Nephron (organoid): ENCODE measurements around the gene GPR21.

ENCODE experiments used
- H3K27ac Mint-ChIP-seq, 3 experiments: 2 replicates each; pipeline ENCODE4 v1.8.0; 2020; ENCODE audit warnings: mixed read lengths in 3 of 3, mild to moderate bottlenecking in 2 of 3, moderate library complexity in 1 of 3
- H3K27me3 Mint-ChIP-seq: 2 replicates; pipeline ENCODE4 v1.8.0; 2021; ENCODE audit warnings: low read depth, mild to moderate bottlenecking, moderate library complexity, mixed read lengths
- H3K36me3 Mint-ChIP-seq: 2 replicates; pipeline ENCODE4 v1.8.0; 2020; ENCODE audit warnings: low read depth, mixed read lengths
- H3K4me1 Mint-ChIP-seq: 2 replicates; pipeline ENCODE4 v1.8.0; 2020; ENCODE audit warnings: mixed read lengths
- H3K4me3 Mint-ChIP-seq, 3 experiments: 2 replicates each; pipeline ENCODE4 v1.8.0; 2020; ENCODE audit warnings: mild to moderate bottlenecking in 3 of 3, mixed read lengths in 3 of 3, moderate library complexity in 2 of 3
- H3K9me3 Mint-ChIP-seq: 2 replicates; pipeline ENCODE4 v1.8.0; 2020; ENCODE audit warnings: mixed read lengths
- CTCF ChIP-seq, 3 experiments: fragments of 200-600 bp; sonication (generic); IDR thresholded peaks; one replicate each; pipeline ENCODE4 v1.5.0; 2021; ENCODE audit warnings: antibody characterized with exemption in 3 of 3; ENCODE audit not compliant: unreplicated experiment in 3 of 3

The GPR21 gene

DNA sequence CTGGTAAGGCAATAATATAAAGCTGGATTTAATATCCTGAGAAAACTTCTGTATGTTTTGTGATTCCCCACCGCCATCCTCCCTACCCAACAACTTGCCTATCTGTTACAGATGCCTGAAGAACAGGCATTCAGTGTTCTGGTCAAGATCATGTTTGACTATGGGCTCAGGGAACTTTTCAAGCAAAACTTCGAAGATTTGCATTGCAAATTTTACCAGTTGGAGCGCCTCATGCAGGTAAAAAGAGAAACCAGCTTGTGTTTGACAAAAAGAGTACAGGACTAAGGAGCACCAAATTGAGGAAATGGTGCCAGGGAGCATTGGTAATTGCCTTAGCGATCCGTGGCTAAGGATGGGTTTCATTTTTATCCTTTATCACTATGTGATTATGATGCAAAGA is 40.0 kb downstream of the GPR21 start:
- H3K36me3 Mint-ChIP-seq, result peaks cover 41% of the 10 kb centered on the region
- peaks cover 34% of the 10 kb centered on the region for H3K4me1 Mint-ChIP-seq
- no peak for TF ChIP-seq CTCF (IDR thresholded peaks at IDR 0.05; ENCODE audit: unreplicated experiment in 3 of 3)
- H3K9me3 Mint-ChIP-seq, result no peaks in the 10 kb centered on the region
- H3K27ac Mint-ChIP-seq, result peak overlapping the region; percentile 49 to 68 (median 63)
- no peaks in the 10 kb centered on the region for H3K27me3 Mint-ChIP-seq
- no peak overlapping the region for H3K4me3 Mint-ChIP-seq

DNA sequence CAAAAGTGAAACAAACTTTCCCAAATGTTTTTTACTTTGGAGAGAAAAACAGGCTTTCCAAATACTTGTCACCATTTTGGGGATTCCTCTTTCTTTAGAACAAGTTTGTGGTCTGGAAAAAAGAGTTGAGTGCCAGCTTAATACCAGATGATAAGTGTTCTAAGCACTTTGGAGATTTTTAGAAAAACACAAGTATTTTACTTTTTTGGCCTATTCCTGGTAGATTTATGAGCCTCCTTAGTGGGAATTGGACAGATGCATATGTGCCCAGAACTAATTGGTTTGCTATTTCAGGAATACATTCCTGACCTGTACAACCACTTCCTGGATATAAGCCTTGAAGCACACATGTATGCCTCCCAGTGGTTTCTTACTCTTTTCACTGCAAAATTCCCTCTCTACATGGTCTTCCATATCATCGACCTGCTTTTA is 40.5 kb downstream of the GPR21 start:
- Mint-ChIP-seq H3K9me3 (no peaks in the 10 kb centered on the region), H3K4me1 (peaks cover 28% of the 10 kb centered on the region), H3K36me3 (peaks cover 46% of the 10 kb centered on the region), H3K27ac (peak overlapping the region; percentile 43 to 68 (median 63)), H3K27me3 (no peaks in the 10 kb centered on the region), H3K4me3 (no peak overlapping the region)
- no peak for TF ChIP-seq CTCF (IDR thresholded peaks at IDR 0.05; ENCODE audit: unreplicated experiment in 3 of 3)

GRCh38 chr9:123074628-123075027 is 41.2 kb downstream of the GPR21 start:
- no peaks in the 10 kb centered on the region for H3K27me3 Mint-ChIP-seq

DNA sequence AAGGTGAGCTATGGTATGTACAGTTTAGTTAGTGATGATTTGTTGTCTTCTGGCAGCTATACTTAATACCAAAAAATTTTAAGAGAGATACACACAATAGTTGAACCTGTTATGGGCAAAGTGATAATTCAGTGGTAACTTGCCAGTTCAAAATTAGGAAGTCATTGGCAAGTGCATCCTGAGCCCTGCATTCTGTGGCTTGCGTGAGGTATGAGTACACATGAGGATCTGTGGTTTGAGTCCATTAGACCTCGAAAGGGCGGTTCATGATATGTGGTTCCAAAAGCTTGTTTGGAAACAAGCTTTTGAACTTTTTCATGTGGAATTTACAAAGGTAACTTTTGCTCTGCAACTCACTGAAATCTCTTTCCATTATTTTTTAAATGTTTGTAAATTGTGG is 47.0 kb downstream of the GPR21 start:
- Mint-ChIP-seq H3K36me3 (peaks cover 58% of the 10 kb centered on the region), H3K4me3 (no peak overlapping the region), H3K4me1 (peaks cover 5% of the 10 kb centered on the region), H3K27me3 (no peaks in the 10 kb centered on the region), H3K27ac (no peak overlapping the region), H3K9me3 (no peaks in the 10 kb centered on the region)
- TF ChIP-seq CTCF (IDR thresholded peaks at IDR 0.05; ENCODE audit: unreplicated experiment in 3 of 3), result no peak

More at GRCh38 chr9:123074628-123075027, 41.2 kb downstream of the GPR21 start:
- peaks cover 27% of the 10 kb centered on the region for H3K4me1 Mint-ChIP-seq
- H3K27ac Mint-ChIP-seq, result peak overlapping the region; percentile 43 to 68 (median 63)
- H3K4me3 Mint-ChIP-seq, result no peak overlapping the region
- H3K9me3 Mint-ChIP-seq, result no peaks in the 10 kb centered on the region
- no peak for TF ChIP-seq CTCF (IDR thresholded peaks at IDR 0.05; ENCODE audit: unreplicated experiment in 3 of 3)
- peaks cover 49% of the 10 kb centered on the region for H3K36me3 Mint-ChIP-seq

DNA sequence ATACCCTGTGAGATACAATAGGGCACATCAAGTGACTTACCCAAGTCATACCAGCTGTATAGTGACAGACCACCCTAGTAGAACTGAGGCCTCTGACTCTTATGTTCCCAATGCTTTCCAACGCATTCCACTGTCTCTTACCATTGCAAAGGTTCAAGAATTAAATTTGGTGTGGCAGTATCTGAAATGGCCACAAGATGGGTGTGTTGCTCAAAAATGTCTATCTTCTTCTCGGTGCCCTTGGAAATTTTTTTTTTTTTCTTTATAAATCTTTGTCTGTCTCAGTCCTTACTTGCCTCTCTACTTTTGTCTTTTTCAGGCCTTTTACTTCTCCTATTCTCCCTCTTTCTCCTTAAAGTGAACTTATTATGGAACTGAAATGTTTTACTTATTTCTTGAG is 48.4 kb downstream of the GPR21 start:
- Mint-ChIP-seq H3K9me3 (no peaks in the 10 kb centered on the region), H3K27me3 (no peaks in the 10 kb centered on the region), H3K36me3 (peaks cover 65% of the 10 kb centered on the region), H3K4me1 (peaks cover 5% of the 10 kb centered on the region), H3K27ac (no peak overlapping the region), H3K4me3 (no peak overlapping the region)
- TF ChIP-seq CTCF (IDR thresholded peaks at IDR 0.05; ENCODE audit: unreplicated experiment in 3 of 3), result peak; percentile 67 to 75 (median 69)

DNA sequence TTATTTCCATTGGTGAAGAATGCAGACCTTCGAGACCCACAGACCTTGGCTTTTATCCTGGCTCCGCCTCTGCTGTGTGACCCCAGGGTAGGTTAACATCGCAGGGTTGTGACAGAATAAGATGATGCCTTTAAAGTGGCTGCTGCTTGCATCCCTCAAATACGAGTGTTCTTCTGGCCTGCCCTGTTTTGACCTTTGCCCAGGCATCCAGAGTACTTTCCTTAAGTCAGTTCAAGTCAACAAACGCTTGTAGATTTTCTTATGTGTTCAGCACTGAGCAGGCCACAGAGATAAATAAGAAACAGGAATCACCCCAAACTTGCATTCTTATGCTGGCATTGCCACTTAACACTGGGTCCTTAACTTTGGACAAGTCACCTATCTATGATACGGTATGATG is 50.2 kb downstream of the GPR21 start:
- Mint-ChIP-seq H3K27ac (no peak overlapping the region), H3K4me3 (no peak overlapping the region), H3K36me3 (peaks cover 64% of the 10 kb centered on the region), H3K4me1 (peaks cover 9% of the 10 kb centered on the region), H3K27me3 (no peaks in the 10 kb centered on the region), H3K9me3 (no peaks in the 10 kb centered on the region)
- no peak for TF ChIP-seq CTCF (IDR thresholded peaks at IDR 0.05; ENCODE audit: unreplicated experiment in 3 of 3)
